GM10847 (cell line): Measurements from ENCODE around the gene PTPRR.

Source experiments
- POLR2A ChIP-seq: IDR thresholded peaks from 2 replicates; pipeline ENCODE4 v1.6.1; 2011; ENCODE audit not compliant: insufficient read length; ENCODE audit errors: extremely low read depth

PTPRR gene

GRCh38 chr12:70752327-70752726, 168.2 kb downstream of the PTPRR start:
- no peak for TF ChIP-seq POLR2A

- TF ChIP-seq POLR2A, result no peak
These were observed 170.6 kb downstream of the PTPRR start for GRCh38 chr12:70749931-70750330.

GRCh38 chr12:70748809-70749208, 171.7 kb downstream of the PTPRR start:
- TF ChIP-seq POLR2A, result no peak

GRCh38 chr12:70747445-70748260, 172.9 kb downstream of the PTPRR start:
- TF ChIP-seq POLR2A, result no peak

GRCh38 chr12:70745048-70745447, 175.5 kb downstream of the PTPRR start:
- no peak for TF ChIP-seq POLR2A

- no peak for TF ChIP-seq POLR2A
These were observed 176.4 kb downstream of the PTPRR start for GRCh38 chr12:70744178-70744577.

GRCh38 chr12:70741256-70741655, 179.3 kb downstream of the PTPRR start:
- TF ChIP-seq POLR2A, result no peak

GRCh38 chr12:70739756-70740155, 180.8 kb downstream of the PTPRR start:
- no peak for TF ChIP-seq POLR2A

- TF ChIP-seq POLR2A, result no peak
These were observed 184.0 kb downstream of the PTPRR start for GRCh38 chr12:70736351-70737133.

GRCh38 chr12:70733385-70733784, 187.2 kb downstream of the PTPRR start:
- no peak for TF ChIP-seq POLR2A

- no peak for TF ChIP-seq POLR2A
These were observed 188.3 kb downstream of the PTPRR start for GRCh38 chr12:70732287-70732686.

GRCh38 chr12:70730675-70731180, 189.8 kb downstream of the PTPRR start:
- no peak for TF ChIP-seq POLR2A

GRCh38 chr12:70724444-70724843, 196.1 kb downstream of the PTPRR start:
- TF ChIP-seq POLR2A, result no peak

GRCh38 chr12:70722584-70723343, 197.8 kb downstream of the PTPRR start:
- no peak for TF ChIP-seq POLR2A

GRCh38 chr12:70721656-70722357, 198.7 kb downstream of the PTPRR start:
- no peak for TF ChIP-seq POLR2A
